ENCODE results near the gene ZNF654.
"Not testable (repeated sequence)": the region's sequence is repeated elsewhere in the genome, so short reads cannot be mapped to it uniquely, and the experiment has no call there.

ZNF654 gene

DNA sequence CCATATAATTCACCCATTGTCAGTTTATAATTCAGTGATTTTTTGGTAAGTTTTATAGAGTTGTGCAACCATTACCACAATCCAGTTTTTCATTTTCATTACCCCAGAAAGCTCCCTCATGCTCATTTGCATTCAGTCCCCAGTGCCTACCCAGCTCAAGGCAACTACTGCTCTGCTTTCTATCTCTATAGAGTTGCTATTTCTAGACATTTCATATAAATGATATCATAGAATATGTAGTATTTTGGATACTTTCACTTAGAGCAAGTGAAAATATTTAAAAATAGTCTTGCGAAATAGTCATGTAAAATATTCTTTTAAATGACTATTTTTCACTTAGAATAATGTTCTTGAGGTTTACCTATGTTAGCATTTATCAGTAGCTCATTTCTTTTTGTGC, 42.1 kb downstream of the ZNF654 start:
- H3K4me3 ChIP-seq (ENCODE audit: low read depth, low read length): no peak overlapping the region
- in situ Hi-C loops (cut with HindIII; ENCODE audit: low sequenced_read_pairs): no loop called here
- TF ChIP-seq, protein P1, sequence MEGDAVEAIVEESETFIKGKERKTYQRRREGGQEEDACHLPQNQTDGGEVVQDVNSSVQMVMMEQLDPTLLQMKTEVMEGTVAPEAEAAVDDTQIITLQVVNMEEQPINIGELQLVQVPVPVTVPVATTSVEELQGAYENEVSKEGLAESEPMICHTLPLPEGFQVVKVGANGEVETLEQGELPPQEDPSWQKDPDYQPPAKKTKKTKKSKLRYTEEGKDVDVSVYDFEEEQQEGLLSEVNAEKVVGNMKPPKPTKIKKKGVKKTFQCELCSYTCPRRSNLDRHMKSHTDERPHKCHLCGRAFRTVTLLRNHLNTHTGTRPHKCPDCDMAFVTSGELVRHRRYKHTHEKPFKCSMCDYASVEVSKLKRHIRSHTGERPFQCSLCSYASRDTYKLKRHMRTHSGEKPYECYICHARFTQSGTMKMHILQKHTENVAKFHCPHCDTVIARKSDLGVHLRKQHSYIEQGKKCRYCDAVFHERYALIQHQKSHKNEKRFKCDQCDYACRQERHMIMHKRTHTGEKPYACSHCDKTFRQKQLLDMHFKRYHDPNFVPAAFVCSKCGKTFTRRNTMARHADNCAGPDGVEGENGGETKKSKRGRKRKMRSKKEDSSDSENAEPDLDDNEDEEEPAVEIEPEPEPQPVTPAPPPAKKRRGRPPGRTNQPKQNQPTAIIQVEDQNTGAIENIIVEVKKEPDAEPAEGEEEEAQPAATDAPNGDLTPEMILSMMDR (IDR thresholded peaks at IDR 0.05; ENCODE audit: low read depth, low read length, missing control alignments): no peak
- DNase-seq (ENCODE audit: low read depth): no peak

GRCh38 chr3:88105325-88105724, 46.3 kb downstream of the ZNF654 start:
- no peak for DNase-seq (ENCODE audit: low read depth)
- TF ChIP-seq, protein P1 (IDR thresholded peaks at IDR 0.05; ENCODE audit: low read depth, low read length, missing control alignments): no peak
- in situ Hi-C loops (cut with HindIII; ENCODE audit: low sequenced_read_pairs): no loop called here
- H3K4me3 ChIP-seq (ENCODE audit: low read depth, low read length): no peak overlapping the region

- in situ Hi-C loops (cut with HindIII; ENCODE audit: low sequenced_read_pairs): no loop called here
These were observed 53.2 kb downstream of the ZNF654 start for GRCh38 chr3:88112289-88112688.

DNA sequence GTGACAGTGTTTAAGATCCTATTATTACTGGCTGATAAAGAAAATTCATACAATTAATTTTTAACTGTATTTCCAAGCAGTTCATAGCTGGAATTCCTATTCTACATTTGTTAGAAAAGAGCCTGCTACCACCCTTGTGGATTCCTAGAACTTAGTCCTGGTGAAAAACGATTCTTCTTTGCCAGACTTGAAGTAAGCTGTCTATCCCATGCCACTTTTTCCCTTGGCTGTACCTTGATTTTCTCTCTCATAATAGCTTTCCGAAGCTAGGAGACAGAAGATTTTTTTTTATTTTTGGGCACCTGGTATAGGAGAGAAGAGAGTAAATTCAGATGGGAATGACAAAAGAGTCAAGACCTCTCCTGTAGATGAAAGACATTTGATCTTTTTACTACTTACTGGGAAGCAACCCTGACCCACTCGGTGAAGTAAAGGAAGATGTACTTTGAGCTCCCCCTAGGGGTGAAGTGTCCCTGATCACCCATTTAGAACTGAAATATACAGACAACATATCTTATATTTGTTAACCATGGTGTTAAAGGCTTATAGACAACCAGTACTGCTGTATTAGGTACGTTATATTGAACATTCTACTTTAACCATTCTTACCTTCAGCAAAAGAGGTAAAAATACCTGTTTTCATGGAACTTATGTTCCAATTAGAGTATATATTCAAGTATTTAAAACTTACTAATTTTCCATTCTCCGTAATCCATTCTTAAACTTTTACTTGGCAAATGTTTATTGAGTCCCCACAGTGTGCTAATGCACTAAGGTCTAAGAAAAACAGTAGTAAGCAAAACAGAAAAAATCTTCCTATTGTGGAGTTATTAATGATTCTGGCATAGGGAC, 54.5 kb downstream of the ZNF654 start:
- TF ChIP-seq, protein P1 (IDR thresholded peaks at IDR 0.05; ENCODE audit: low read depth, low read length, missing control alignments): peak; percentile 75
- no peak overlapping the region for H3K4me3 ChIP-seq (ENCODE audit: low read depth, low read length)
- peak; percentile 64 for DNase-seq (ENCODE audit: low read depth)
- in situ Hi-C loops (cut with HindIII; ENCODE audit: low sequenced_read_pairs): no loop called here

More at GRCh38 chr3:88112289-88112688, 53.2 kb downstream of the ZNF654 start:
- TF ChIP-seq, protein P1 (IDR thresholded peaks at IDR 0.05; ENCODE audit: low read depth, low read length, missing control alignments): no peak
- DNase-seq (ENCODE audit: low read depth): no peak
- H3K4me3 ChIP-seq (ENCODE audit: low read depth, low read length): no peak overlapping the region

- H3K4me3 ChIP-seq (ENCODE audit: low read depth, low read length): no peak overlapping the region
- no peak for DNase-seq (ENCODE audit: low read depth)
- TF ChIP-seq, protein P1 (IDR thresholded peaks at IDR 0.05; ENCODE audit: low read depth, low read length, missing control alignments): no peak
- in situ Hi-C loops (cut with HindIII; ENCODE audit: low sequenced_read_pairs): no loop called here
These were observed 56.0 kb downstream of the ZNF654 start for GRCh38 chr3:88114878-88115549.

DNA sequence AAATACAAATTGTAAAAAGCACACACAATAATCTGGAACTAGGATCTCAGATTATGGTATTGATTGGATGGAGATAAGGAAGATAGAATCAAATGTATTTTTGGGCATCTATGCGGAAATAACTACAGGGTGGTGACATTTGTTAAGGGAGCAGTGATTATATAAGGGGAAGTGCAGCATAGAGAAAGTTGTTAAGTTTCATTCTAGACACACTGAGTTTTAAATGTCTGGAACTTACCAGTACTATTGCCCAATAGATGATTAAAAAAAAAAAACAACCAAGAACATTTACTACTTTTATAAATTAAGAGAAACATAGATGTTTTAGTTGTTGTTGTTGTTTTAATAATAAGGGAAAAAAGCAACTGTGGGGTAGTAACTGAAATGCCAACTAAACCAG, 58.6 kb downstream of the ZNF654 start:
- no peak for DNase-seq (ENCODE audit: low read depth)
- in situ Hi-C loops (cut with HindIII; ENCODE audit: low sequenced_read_pairs): no loop called here
- TF ChIP-seq, protein P1 (IDR thresholded peaks at IDR 0.05; ENCODE audit: low read depth, low read length, missing control alignments): no peak

DNA sequence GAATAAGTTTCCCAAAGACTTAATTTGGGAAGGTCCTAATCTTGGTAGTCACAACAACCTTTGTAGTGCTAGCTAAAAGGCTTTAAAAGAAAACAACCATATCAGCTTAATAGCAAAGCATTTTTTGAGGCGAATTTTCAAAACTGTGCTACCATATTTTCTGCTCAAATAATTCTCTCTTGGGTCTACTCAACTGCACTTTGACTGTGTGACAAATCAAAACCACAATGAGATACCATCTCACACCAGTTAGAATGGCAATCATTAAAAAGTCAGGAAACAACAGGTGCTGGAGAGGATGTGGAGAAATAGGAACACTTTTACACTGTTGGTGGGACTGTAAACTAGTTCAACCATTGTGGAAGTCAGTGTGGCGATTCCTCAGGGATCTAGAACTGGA, 59.5 kb downstream of the ZNF654 start:
- in situ Hi-C loops (cut with HindIII; ENCODE audit: low sequenced_read_pairs); H3K4me3 ChIP-seq (ENCODE audit: low read depth, low read length); DNase-seq (ENCODE audit: low read depth): not testable (repeated sequence)

More for the DNA sequence above, 58.6 kb downstream of the ZNF654 start:
- no peak overlapping the region for H3K4me3 ChIP-seq (ENCODE audit: low read depth, low read length)
